Measurements from ENCODE around the gene AK1.
"Not testable (repeated sequence)": the region's sequence is repeated elsewhere in the genome, so short reads cannot be mapped to it uniquely, and the experiment has no call there.

AK1 gene

DNA sequence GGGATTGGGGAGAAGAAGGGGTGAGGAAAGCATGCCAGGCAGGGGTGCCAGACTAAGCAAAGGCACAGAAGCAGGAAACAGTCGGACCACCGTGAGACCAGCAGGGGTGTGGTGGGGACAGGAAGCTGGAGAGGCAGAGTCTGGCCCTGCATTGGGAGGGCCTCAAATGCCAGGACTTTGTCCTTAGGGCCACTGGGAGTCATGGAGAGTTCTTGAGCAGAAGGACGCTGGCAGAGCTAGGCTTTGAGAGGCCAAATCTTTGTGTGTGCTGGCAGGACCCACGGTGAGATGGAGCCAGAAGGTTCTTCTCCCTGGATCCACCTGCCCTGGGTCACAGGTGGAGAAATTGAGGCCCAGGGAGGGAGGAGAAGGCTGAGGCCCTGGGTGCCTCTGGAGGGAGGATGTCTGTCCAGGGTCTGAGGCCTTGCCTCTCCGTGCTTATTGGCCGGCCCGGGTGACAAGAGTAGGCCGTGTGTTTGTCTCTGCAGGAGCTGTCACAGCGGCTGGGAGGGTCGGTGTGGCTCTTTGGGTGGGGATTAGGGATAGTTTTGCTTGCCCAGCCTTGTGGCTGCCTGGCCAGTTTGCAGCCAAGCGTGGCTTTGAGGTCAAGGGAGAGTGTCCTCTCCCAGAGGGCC lies 21.3 kb downstream of the AK1 start:
- Mint-ChIP-seq H3K27me3 (no peaks in the 10 kb centered on the region), H3K4me3 (no peak overlapping the region), H3K27ac (peak overlapping the region; percentile 71), H3K9me3 (ENCODE audit: low read depth) (no peaks in the 10 kb centered on the region), H3K36me3 (no peaks in the 10 kb centered on the region), H3K4me1 (ENCODE audit: low read depth) (peaks cover 36% of the 10 kb centered on the region)

GRCh38 chr9:127855522-127855921 lies 22.0 kb downstream of the AK1 start:
- H3K27ac Mint-ChIP-seq, result peak overlapping the region; percentile 71

GRCh38 chr9:127854960-127855359 lies 22.5 kb downstream of the AK1 start:
- Mint-ChIP-seq H3K27me3 (no peaks in the 10 kb centered on the region), H3K4me1 (ENCODE audit: low read depth) (peaks cover 29% of the 10 kb centered on the region), H3K36me3 (no peaks in the 10 kb centered on the region), H3K9me3 (ENCODE audit: low read depth) (no peaks in the 10 kb centered on the region), H3K4me3 (peak overlapping the region; percentile 17), H3K27ac (peak overlapping the region; percentile 28)

More at GRCh38 chr9:127855522-127855921, 22.0 kb downstream of the AK1 start:
- H3K36me3 Mint-ChIP-seq, result no peaks in the 10 kb centered on the region
- H3K9me3 Mint-ChIP-seq (ENCODE audit: low read depth), result no peaks in the 10 kb centered on the region
- H3K4me1 Mint-ChIP-seq (ENCODE audit: low read depth), result peaks cover 31% of the 10 kb centered on the region
- no peaks in the 10 kb centered on the region for H3K27me3 Mint-ChIP-seq
- H3K4me3 Mint-ChIP-seq, result no peak overlapping the region

DNA sequence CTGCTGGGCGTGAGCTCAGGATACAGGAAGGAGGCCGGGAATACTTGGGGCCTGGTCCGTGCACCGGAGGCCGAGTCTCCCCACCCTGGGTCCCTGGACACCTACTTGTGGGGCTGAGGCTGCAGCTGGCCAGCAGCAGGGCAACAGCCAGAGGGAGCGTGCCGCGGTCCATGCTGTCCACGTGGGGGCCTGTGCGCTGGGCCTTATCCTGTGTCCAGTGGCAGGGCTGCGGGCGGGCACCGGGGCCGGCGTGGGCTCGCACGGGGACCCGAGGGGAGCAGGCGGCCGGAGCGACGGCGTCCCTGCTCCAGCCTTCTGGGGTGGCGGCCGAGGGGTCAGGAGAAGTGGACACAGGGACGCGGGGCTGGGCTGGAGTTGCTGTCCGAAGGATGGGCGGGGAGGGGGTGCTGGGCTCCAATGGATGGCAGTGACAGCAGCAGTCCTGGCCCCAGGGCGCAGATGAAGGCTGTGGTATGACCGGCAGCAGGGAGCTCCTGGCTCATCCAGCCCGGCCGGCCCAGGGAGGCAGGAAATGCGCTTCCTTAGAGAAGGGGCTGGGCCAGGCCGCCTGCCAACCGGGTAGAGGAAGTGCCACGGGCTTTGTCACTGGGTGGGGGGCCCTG lies 23.2 kb downstream of the AK1 start, which contains the start of gene ENG:
ENG (minus strand) TSS at position 475 of the 623 bp plus-strand sequence; CDS start at position 172, 303 bp downstream.
- Mint-ChIP-seq H3K27me3 (no peaks in the 10 kb centered on the region), H3K4me1 (ENCODE audit: low read depth) (peaks cover 29% of the 10 kb centered on the region), H3K4me3 (peak within 1 kb of the TSS; percentile 87)

GRCh38 chr9:127853312-127854183 lies 23.9 kb downstream of the AK1 start:
- peaks cover 9% of the 10 kb centered on the region for H3K36me3 Mint-ChIP-seq
- peak overlapping the region; percentile 82 for H3K27ac Mint-ChIP-seq
- peak overlapping the region; percentile 87 for H3K4me3 Mint-ChIP-seq
- peaks cover 8% of the 10 kb centered on the region for H3K9me3 Mint-ChIP-seq (ENCODE audit: low read depth)
- H3K4me1 Mint-ChIP-seq (ENCODE audit: low read depth), result peaks cover 26% of the 10 kb centered on the region
- H3K27me3 Mint-ChIP-seq, result no peaks in the 10 kb centered on the region

More for the DNA sequence above, 23.2 kb downstream of the AK1 start, which contains the start of gene ENG:
- peak within 1 kb of the TSS; percentile 82 for H3K27ac Mint-ChIP-seq
- peaks cover 3% of the 10 kb centered on the region for H3K9me3 Mint-ChIP-seq (ENCODE audit: low read depth)
- peaks cover 2% of the 10 kb centered on the region for H3K36me3 Mint-ChIP-seq

GRCh38 chr9:127852829-127853228 lies 24.6 kb downstream of the AK1 start:
- peaks cover 9% of the 10 kb centered on the region for H3K36me3 Mint-ChIP-seq
- peaks cover 23% of the 10 kb centered on the region for H3K4me1 Mint-ChIP-seq (ENCODE audit: low read depth)
- H3K27ac Mint-ChIP-seq, result no peak overlapping the region
- no peaks in the 10 kb centered on the region for H3K27me3 Mint-ChIP-seq
- peaks cover 8% of the 10 kb centered on the region for H3K9me3 Mint-ChIP-seq (ENCODE audit: low read depth)
- H3K4me3 Mint-ChIP-seq, result peak overlapping the region; percentile 54

DNA sequence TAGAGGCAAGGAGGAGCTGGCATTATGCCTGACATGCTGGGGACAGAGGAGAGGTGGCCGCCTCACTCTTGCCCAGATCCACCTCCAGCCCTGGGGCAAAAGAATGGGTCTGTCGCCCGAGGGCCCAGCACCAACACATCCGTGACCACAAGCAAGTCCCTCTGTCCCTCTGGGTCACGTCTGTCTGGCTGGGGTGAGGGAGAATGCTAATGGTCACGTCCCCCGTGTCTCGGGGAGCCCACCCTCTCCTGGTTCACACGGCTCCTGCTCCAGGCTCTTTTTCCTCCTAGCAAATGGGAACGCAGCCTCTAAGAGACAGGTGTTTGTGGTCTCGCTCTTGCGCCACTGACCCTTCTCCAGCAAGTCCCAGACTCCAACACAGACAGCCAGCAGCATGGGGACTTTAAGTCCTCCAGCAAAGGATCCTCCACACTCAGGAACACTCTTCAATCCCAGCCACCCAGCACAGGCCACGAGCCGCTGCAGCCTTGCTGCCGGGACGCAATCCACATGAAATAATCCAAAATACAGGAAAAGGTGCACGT lies 27.1 kb downstream of the AK1 start:
- peaks cover 9% of the 10 kb centered on the region for H3K36me3 Mint-ChIP-seq
- peaks cover 8% of the 10 kb centered on the region for H3K9me3 Mint-ChIP-seq (ENCODE audit: low read depth)
- no peak overlapping the region for H3K4me3 Mint-ChIP-seq
- H3K4me1 Mint-ChIP-seq (ENCODE audit: low read depth), result peaks cover 17% of the 10 kb centered on the region
- H3K27ac Mint-ChIP-seq, result no peak overlapping the region
- no peaks in the 10 kb centered on the region for H3K27me3 Mint-ChIP-seq

DNA sequence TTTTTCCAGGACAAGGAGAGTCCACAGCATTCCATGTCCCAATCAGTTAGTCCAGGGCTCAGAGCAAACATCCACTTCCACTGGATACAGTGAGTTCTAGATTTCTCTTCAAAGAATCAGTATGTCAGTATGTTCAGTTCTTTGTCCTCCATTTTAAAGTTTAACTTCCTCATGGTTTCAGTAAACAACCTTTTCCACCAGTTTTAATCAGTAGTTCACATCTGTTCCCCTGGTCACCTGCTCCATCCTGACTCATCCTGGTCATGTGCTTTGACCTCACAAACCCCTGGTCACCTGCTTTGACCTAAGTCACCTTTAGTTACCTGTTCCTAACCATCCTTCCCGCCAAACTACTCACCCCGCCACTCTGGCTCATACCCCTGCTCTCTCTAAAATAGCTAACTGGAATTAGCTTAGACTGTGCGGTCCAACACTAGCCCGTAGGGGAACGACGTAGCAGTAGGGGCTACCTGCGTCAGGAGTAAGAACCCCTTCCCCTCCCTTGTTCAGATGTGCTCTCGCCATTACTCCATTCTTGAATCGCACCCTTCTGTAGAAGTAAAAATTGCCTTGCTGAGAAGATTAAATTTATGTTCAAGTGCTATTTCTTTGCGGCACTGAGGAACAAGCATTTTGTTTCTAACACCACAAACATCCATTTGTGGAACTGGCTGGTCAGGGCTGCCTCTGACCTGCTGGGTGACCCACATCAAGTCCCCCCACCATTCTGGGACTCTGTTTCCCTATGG lies 28.5 kb downstream of the AK1 start:
- H3K9me3 Mint-ChIP-seq (ENCODE audit: low read depth), result peaks cover 8% of the 10 kb centered on the region
- H3K36me3 Mint-ChIP-seq, result peaks cover 9% of the 10 kb centered on the region
- peaks cover 9% of the 10 kb centered on the region for H3K4me1 Mint-ChIP-seq (ENCODE audit: low read depth)
- H3K27ac Mint-ChIP-seq, result no peak overlapping the region
- no peak overlapping the region for H3K4me3 Mint-ChIP-seq
- no peaks in the 10 kb centered on the region for H3K27me3 Mint-ChIP-seq

GRCh38 chr9:127847833-127848755 lies 29.4 kb downstream of the AK1 start:
- Mint-ChIP-seq H3K9me3 (ENCODE audit: low read depth) (peaks cover 8% of the 10 kb centered on the region), H3K36me3 (peaks cover 9% of the 10 kb centered on the region), H3K4me1 (ENCODE audit: low read depth) (peaks cover 7% of the 10 kb centered on the region), H3K4me3 (no peak overlapping the region), H3K27me3 (no peaks in the 10 kb centered on the region), H3K27ac (no peak overlapping the region)

DNA sequence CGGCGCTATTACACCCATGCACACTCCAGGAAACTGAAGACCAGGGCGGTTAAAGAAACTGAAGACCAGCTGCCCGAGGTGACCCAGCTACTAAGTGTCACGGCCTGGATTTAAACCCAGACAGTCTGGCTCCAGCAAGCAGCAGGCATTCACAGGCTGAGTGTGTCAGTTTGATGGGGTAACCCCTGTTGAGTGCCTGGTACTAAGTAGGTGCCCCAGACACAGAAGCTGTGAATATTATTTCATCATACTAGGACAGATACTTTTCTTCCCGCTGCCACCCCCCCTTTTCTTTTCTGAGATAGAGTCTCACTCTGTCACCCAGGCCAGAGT lies 30.3 kb downstream of the AK1 start:
- Mint-ChIP-seq H3K4me1 (ENCODE audit: low read depth) (peaks cover 5% of the 10 kb centered on the region), H3K9me3 (ENCODE audit: low read depth) (peaks cover 8% of the 10 kb centered on the region), H3K27me3 (no peaks in the 10 kb centered on the region), H3K36me3 (peaks cover 9% of the 10 kb centered on the region), H3K4me3 (no peak overlapping the region), H3K27ac (no peak overlapping the region)

DNA sequence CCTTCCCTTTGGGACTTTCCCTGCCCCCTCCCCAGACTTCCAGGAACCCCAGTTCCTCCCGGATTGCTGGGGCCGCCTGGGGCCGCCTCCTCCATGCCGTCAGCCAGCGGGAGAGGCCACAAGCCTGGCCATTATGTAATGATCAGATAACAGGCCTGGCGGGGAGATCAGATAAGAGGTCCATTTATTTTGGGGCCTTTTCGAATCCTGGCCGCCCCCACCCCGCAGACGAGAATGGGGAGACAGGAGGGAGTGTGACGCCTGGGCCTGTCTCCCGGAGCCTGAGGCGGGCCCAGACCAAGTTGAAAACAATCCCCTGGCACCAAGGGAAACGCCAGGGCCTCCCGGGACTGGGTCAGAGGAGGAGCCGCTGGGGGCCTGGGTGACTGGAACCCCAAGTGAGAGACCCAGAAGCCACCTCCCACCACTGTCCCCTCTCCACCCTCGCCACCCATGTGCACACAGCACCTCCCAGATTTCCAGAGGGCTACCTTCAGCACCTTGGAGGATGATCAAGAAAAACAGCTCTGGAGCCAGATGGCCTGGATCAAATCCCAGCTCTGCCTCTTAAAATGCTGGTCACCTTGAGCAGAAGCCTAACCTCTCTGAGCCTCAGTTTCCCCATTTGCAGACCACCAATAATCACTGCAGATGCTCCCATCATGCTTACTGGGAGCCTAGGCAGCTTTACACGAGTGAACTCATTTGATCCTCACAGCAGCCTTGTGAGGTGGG lies 30.9 kb downstream of the AK1 start:
- Mint-ChIP-seq H3K9me3 (ENCODE audit: low read depth) (peaks cover 8% of the 10 kb centered on the region), H3K27me3 (no peaks in the 10 kb centered on the region), H3K4me3 (no peak overlapping the region), H3K4me1 (ENCODE audit: low read depth) (no peaks in the 10 kb centered on the region), H3K27ac (no peak overlapping the region), H3K36me3 (peaks cover 9% of the 10 kb centered on the region)

DNA sequence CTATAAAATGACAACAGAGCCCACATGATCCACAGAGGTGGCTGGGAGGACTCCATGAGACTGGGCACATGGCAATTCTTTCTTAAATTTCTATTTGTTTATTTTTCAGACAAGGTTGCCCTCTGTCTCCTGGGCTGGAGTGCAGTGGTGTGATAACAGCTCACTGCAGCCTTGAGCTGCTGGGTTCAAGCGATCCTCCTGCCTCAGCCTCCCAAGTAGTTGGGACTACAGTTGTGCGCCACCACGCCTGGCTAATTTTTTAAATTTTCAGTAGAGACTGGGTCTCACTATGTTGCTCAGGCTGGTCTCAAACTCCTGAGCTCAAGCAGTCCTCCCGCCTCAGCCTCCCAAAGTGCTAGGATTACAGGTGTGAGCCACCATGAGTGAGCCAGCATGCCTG lies 31.9 kb downstream of the AK1 start:
- H3K9me3 Mint-ChIP-seq (ENCODE audit: low read depth); H3K36me3 Mint-ChIP-seq; H3K4me1 Mint-ChIP-seq (ENCODE audit: low read depth); H3K27me3 Mint-ChIP-seq; H3K4me3 Mint-ChIP-seq; H3K27ac Mint-ChIP-seq: not testable (repeated sequence)

- Mint-ChIP-seq H3K27ac (no peak overlapping the region), H3K4me3 (no peak overlapping the region), H3K4me1 (ENCODE audit: low read depth) (no peaks in the 10 kb centered on the region), H3K9me3 (ENCODE audit: low read depth) (peaks cover 8% of the 10 kb centered on the region), H3K27me3 (no peaks in the 10 kb centered on the region), H3K36me3 (peaks cover 9% of the 10 kb centered on the region)
Measured at GRCh38 chr9:127844821-127845359, 32.6 kb downstream of the AK1 start.

All from activated naive CD8-positive, alpha-beta T cell (primary cell).